Measurements from ENCODE around the gene SH3BGRL3.
"Not testable (repeated sequence)": the region's sequence is repeated elsewhere in the genome, so short reads cannot be mapped to it uniquely, and the experiment has no call there.

Gene SH3BGRL3

DNA sequence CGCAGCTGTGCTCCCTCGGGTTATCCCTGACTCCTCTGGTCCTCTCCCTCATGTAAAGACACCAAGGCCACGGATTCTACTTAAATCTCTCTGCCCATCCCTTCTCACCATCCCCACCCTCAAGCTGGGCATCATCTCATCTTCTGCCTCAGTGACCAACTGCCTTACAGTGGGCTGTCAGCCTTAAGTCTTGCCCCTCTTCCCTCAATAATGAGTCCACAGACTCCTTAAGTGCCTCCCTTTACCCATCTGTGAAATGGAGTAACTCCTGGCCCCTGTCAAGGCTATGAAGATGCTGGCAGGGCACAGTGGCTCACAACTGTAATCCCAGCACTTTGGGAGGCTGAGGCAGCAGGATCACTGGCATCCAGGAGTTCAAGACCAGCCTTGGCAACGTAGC, 12.1 kb downstream of the SH3BGRL3 start:
- DNase-seq = no peak

DNA sequence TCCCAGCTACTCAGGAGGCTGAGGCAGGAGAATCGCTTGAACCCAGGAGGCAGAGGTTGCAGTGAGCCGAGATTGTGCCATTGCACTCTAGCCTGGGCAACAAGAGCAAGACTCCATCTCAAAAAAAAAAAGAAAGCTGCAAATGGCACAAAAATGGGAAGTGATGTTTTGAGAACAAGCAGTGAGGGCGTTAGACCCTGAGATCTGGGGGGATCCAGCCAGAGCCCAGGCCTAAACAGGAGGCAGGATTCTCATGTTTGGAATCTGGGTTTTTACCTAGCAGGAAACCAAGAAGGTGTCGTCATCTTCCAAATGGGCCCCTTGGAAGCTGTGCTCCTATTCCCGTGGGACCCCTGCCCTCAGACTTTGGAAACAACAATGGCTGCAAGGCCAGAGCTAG, 12.8 kb downstream of the SH3BGRL3 start:
- not testable (repeated sequence) for DNase-seq

DNA sequence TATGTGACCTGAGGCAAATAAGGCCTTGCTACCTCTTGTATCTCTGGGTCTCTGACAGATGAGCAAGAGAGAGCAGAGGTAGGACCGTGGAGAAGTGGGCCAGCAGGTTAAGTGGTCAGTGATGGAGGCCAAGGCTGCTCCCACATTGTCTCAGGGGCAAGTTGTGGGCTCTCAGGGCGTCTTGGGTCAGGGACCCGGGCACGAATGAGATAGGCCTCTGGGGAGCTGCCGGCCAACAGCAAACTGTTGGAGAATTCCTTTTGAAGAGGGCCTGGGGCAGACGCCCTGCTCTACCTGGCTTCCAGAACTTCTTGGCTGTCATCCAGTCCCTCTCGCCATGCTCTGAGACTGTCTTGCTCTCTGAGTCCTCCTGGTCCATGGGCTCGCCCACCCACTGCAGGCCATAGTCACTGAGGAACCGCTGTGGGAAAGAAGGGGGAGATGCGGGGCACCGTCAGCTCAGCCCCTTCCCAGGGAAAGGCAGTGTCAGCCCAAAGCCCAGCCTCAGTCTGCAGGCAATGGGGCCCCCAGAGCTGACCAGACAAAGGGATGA, 14.1 kb downstream of the SH3BGRL3 start:
- no peak for DNase-seq

DNA sequence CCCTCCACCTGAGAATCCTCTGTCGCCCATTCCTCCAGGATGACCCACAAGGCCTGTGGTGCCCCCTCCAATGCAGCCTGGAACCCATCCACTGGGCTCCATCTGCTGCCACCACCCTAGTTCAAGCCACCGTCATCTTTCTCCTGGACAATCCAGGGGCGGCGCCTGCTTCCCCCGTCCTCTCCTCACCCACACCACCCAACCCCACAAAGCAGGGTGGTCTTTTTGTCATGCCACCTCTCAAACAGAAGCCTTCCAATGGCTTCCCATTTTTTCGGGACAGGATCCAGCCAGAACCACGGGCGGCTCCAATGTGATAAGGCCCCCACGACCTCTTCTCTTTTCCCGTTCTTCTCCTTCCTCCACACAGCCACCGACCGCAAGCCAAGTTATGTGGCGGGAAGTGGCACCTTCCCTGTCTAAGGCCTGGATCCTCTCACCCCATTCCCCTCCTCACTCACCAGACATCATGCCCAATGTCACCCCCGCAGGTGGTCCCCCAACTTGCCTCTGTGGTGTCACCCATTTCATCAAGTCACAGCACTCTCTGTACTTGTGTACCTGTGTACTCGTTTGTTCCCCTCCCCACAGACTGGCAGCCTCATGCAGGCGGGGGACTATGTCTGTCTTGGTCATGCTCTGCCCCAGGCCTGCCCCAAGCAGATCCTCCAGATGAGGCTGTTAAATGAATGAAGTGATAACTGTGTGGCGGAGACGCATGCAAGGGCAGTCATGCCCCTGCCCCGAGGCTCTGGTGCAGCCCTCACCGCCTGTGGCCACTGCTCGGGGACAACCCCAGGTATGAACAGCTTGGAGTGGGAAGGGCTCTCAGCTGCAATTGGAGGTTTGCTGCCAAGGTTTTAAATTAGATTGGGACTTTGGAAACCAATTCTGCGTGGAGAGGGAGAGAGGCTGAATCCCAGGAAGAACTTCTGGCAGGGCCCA, 15.6 kb downstream of the SH3BGRL3 start:
- DNase-seq = no peak

DNA sequence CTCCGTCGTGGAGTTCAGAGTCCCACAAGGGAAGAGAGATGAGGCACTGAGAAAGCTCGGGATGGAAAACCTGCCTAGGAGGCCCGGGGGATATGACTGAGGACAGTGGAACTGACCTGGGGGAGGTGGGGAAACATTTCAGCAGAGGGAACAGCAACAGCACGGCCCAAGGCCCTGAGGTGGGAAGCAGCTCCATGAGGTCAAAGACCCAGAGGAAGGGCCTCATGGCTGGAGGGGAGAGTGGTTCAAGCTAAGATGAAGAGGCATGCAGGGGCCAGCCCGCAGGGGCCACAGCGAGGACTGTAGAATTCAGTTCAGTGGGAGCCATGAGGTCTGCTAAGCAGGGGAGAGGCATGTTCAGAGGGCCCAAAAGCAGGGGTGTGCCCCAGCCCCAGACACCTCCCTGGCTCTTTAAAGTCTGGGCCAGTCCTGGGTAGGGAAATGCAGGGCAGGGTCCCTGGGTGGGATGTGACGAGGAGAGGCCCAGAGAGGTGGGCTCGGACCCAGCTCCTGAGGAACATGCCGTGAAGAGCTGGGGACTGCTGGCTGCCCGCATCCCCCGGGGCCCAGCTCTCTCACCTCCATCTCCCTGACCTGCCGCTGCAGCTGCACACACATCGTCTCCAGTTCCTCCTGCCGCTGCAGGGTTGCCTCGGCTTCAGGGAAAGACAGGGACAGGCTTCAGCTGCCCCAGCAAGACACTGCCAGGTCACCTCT, 16.6 kb downstream of the SH3BGRL3 start:
- DNase-seq = no peak

DNA sequence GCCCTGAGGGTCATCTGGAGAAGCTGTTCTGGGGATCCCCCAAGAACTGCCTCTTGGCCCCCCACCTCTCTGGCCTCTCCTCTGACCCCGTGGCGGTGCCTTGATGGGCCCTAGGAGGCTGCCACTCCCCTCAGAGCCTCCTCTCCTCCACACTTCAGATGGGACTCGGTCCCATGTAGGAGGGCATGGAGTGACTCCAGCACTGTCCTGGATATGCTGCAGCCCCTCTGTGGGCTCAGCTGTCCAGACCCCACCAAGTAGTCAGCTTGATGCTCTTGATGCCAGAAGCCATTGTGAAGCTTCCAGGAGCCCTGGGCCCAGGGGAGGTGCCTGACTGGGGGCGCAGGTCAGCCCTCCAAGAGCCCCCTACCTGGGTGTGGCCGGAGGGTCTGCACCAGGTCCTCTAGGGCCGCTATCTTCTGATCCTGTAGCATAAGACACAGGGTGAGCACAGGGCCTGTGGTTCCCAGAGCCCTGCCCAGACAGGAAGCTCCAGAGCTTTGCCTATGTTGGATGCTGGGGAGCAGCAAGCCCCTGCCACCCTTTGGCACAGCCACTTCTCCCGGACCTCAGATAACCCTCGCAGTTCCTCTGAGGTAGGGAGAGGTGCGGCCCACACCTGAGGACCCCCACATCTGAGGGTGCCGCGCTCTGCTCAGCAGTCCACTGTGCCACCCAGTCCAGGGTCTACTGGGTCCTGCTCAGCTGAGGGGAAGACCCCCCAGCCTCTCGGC, 17.3 kb downstream of the SH3BGRL3 start:
- DNase-seq = no peak

DNA sequence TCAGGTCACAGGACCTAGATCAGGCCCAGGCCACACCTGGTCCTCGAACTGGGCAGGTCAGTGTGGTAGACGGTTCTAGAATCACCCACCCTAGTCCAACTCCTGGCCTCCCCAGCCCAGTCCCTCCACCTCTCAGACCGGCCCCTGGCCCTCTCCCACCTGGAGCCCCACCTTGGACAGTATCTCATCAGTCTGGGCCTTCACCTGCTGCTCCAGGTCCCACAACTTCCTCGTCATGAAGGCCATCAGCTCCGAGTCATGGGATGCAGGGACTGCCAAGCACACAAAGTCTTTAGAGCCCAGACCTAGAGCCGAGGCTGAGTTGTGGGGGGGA, 17.9 kb downstream of the SH3BGRL3 start:
- DNase-seq = no peak

DNA sequence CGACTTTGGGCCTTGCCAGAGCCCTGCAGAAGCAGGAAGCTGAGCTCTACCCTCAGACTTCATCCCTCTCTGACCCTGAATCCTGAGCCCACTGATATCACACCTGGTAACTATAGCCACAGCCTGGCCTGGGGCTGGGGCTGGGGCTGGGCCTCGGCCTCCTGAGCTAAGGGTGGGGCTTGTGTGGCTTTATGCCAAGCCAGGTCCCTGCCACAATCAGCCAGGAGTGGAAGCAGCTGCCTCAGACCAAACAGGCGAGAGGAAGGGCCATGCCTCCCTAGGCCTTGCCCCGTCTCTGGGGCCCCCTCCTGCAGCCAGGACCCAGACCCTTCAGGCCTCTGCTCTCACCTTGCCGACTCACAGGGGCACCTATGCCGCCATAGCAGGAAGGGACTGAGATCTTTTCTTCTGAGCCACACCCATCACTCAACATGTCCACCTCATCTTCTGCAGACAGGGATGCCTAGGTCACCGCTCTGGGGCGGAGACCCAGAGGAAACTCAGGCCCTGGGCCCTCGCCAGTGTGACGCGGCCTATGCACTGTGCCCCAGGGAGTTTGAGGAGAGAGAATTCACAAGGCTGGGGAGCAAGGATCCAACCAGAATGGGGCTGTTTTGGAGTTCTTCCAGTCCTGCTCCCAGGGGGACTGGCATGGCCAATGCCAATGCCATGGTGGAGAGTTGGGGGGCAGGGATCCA, 20.8 kb downstream of the SH3BGRL3 start:
- DNase-seq = no peak

DNA sequence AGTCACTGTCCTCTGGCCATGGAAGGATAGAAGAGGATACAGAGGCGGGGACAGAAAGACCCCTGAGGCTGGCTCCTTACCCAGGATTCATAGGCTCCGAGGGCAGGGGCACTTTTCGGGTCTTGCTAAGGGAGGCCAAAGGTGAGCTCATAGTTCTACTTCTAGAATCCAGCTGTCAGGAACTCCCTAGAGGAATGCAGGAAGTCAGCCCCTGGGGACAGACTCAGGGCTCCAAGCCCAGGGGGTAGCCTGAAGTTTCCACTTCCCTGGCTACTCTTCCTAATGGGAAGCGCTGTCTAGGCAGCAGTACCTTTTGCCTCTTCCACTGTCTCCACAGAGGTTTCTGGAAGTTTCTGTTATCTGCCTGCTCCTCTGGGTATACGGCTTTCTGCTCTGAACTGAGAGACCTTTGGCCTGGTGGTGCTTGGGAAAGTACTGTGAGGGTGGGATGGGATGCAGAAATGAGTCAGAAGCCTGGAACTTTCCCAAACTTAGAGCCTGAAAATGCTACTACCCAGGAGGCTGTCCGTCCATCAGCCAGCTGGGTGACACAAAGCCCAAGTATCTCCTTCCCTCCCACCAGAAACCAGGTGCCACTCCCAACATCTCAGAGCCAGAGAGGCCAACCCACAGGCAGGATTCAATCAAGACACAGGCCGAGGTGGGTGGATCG, 23.0 kb downstream of the SH3BGRL3 start:
- DNase-seq = no peak

DNA sequence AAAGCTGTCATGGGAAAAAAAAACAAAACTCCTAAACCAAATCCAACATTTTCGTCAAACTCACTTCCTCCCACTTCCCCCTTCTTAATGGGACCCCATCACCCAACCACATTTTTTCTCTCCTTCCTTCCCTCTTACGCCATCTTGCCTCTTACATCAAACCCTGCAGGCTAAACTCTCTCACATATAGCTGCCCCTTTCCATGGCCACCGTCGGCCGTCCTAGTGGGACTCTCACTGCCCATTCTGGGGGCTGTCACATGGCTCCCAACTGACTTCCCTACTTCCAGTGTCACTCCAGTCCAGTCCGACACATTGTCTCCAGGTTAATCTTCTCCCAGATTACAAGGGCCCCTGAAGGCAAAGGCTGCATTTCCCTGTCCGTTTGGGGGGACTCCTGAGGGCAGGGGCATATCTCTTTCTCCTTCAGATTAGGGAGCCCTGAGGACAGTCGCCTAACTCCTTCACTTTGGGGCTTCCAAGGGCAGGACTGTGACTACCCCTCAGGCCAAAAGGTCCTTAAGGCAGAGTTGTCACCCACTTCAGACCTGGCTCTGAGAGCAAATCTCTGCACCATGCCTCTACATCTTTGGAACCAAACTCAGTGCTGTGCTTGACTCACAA, 25.9 kb downstream of the SH3BGRL3 start:
- DNase-seq = no peak

DNA sequence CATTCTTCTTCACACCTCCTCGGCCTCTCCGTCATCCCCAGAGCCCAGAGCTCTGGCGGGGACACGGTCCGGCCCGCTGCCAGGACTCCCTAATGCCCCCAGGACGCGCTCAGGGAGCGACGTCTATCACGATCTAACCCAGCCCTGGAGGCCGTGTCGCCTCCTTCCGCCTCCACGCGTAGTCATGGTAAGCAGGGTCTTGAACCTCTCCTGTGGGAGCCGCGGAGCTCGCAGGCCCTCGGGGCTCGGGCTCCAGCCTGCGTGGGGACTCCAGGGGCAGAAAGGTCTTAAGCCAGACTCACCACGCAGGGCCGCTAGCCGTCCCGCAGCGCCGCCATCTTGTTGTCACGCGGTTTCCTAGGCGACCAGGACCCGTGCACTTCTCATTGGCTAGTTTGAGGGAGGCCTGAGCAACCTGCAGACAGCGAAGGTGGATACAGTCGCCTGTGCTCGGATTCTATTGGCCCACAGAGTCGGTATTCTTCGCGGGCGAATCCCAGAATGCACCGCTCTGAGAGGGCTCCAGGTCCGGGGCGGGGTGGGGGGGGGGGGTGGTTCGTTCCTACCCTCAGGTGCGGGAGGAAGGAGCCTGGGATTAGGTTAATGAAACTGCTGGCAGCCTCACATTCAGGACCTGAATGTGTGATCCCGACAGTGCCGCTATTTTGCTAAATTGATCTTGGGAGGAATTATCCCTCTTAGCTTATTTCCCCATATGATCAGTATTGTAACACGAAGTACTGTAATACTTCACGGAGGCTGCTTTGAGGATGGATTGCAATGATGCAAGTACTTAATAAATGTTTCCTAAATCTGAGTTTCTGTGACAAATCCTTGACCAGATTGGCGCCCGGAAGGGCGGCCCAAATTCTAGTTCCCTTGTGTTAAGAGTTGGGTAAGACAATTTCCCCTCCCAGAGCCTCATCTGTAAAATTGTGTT, 26.7 kb downstream of the SH3BGRL3 start, which contains the start of gene UBXN11:
Gene UBXN11 (minus strand): TSS at position 347 of the 940 bp plus-strand sequence. CDS start 3,753 bp downstream, outside the sequence.
- peak; percentile 93 for DNase-seq

DNA sequence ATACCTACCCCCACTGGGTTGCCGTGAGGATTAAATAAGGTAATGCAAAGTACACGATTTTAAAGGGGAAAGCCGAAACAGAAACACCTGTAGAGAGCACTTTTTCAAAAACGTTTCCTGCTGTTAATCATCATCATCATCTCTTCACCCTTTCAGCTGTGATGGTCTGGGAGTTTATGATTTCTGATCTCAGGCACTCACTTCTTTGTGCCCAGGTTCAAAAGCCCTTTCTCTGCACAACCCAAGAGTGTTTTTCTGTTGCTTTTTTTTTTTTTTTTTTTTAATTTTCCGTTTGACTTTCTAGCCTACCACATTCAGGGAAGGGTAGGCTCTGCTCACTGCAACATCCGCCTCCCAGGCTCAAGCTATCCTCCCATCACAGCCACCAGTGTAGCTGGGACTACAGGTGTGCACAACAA, 27.5 kb downstream of the SH3BGRL3 start:
- DNase-seq = no peak

DNA sequence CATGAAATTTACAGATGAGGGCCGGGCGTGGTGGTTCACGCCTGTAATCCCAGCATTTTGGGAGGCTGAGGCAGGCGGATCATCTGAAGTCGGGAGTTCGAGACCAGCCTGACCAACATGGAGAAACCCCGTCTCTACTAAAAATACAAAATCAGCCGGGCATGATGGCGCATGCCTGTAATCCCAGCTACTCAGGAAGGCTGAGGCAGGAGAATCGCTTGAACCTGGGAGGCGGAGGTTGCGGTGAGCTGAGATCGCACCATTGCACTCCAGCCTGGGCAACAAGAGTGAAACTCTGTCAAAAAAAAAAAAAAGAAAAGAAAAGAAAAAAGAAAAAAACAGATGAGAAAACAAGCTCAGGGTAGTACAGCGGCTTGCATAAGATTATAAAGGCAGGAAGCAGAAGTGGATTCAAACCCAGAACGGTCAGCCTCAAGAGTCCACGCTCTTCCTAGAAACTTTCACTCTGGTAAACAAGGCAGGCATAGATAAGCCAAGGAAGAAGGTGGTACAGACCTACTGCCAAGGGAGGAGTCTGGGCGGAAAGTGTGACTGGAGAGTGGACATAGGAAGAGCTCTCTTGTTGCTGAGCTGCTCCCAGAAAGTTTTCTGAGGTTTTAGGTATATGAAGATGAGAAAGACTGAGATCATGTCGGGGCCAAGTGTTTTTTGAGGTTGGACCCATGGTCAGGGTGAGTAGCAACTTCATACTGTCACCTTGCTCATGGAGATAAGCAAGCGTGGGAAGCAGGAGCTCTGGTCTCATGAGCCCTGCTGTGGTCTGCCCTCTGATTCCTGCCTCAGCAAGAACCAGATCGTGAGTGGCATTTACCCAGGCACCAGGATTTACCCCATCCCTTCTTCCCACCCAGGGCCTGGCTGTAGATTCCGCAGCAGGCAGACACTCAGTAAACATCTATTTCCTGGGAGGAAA, 28.3 kb downstream of the SH3BGRL3 start:
- not testable (repeated sequence) for DNase-seq

DNA sequence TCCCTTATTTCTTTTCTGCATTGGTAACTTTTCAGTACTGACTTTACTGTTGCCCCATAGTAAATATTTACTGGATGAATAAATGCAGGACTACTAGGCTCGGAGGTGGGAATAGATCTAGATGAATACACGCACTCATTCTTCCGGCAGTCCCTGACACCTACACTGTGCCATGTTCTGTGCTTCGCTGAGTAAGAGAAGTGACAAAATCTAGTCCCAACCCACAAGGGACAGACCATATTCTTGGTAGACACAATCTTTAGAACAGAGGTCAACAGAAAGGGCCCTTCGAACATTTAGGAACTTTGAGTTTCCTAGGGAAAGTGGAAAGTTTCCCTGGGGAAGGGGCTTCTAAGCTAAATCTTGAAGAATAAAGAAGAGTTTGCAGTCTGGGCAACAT, 34.6 kb downstream of the SH3BGRL3 start:
- no peak for DNase-seq

DNA sequence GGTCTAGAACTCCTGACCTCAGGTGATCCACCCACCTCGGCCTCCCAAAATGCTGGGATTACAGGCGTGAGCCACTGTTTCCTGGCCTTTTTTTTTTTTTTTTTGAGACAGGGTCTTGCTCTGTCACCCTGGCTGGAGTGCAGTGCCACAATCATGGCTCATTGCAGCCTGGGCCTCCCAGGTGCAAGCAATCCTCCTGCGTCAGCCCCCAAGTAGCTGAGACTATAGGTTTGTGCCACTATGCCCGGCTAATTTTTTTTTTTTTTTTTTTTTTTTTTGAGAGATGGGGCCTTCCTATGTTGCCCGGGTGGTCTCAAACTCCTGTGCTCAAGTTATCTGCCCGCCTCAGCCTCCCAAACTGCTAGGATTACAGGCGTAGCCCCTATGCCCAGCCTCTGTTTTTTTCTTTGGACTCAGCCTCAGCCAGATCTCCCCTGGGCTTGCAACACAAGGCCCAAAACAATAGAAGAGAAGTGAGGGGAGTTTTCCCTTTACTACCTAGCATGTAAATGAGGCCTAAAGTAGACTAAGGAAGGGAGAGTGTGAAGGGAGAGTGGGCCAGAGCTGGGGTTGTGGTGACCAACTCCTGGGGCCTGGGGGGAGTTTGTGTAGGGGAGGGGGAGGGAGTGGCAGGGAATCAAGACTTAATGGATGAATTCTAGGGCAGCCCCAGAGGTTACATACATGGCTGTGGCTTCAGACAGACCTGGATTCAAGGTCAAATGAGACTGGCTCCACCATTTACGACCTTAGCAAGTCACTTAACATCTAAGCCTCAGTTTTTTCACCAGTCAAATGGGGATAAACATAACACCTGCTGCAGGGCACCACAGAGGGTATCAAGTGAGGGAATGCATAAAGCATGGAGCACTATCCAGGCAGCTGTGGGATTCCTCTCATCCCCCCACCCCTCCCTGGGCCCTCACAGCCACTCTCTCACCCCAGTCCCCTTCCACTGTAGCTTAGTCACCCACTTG, 36.3 kb downstream of the SH3BGRL3 start:
- DNase-seq = no peak

DNA sequence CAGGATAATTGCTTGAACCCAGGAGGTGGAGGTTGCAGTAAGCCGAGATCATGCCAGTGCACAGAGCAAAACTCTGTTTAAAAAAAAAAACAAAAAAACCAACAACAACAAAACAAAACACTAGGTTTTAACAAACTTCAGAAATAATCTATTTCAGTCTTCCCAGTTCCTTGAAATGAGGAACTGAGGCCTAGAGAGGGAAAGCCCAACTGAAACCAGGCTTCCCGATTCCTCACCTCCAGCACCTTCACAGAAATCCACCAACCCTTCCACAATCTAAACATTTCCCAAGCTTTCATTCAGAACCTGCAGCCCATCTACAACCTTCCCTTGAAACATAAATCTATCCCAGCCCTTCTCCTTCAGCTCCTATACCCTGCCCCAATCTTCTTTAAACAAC, 37.3 kb downstream of the SH3BGRL3 start:
- no peak for DNase-seq

DNA sequence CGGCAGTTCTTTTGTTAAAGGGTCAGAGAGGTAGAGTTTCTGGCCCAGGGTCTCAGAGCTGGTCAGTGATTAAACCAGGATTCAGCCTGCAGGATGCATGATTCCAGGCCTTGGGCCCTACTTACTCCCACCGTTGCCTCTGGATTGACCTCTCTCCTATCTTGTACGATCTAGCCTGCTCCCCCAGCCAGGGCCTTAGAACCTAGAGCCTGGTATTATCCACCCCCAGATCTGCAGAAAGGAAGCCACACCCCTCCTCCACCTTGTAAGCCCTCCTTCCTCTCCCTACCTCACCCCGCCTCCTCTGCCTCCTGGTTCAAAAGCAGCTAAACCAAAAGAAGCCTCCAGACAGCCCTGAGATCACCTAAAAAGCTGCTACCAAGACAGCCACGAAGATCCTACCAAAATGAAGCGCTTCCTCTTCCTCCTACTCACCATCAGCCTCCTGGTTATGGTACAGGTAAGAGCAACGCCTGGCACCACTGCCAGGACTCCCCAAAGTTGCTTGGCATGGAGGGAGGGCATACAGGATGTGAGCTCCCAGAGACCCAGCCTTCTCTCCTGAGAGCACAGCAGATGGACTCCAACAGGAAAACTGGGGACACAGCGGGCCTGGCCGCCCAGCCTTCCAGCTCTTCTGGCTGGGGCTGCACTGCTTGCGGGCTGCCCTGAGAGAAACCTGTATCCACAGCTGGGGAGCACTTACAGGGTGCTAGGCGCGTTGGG, 37.9 kb downstream of the SH3BGRL3 start, which contains the start of gene CD52:
Gene CD52 (plus strand): TSS at position 347 of the 726 bp plus-strand sequence. CDS start 60 bp downstream, at position 407.
- peak; percentile 83 for DNase-seq
